ENCODE measurements around the gene FGGY.
"Not testable (repeated sequence)": the region's sequence is repeated elsewhere in the genome, so short reads cannot be mapped to it uniquely, and the experiment has no call there.

Gene FGGY

DNA sequence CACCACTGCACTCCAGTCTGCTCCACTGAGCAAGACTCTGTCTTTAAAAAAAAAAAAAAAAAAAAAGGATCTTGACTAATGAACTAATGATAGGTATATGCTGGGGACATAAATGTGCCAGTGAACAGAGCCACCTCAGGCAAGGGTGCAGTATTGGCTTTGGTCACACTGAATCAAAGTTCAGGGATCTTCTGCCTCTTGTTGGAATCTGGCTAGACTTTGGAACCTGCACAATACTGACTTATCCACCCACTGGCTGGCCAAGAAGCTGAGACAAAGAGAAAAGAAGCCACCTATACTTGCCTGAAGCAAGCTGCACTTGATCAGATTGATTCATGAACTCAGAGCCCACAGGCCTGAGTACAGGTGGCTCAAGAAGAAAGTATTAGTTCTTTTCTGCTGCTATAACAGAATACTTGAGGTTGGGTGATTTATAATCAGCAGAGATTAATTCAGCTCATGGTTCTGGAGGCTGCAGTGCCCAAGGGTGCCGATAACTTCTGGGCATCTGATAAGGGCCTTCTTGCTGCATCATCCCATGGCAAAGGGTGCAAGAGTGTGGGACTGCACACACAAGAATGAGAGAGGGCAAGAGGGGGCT is 172.0 kb downstream of the FGGY start:
- no peak overlapping the region for H3K4me3 ChIP-seq (ENCODE audit: low read length)
- TF ChIP-seq, protein P1, sequence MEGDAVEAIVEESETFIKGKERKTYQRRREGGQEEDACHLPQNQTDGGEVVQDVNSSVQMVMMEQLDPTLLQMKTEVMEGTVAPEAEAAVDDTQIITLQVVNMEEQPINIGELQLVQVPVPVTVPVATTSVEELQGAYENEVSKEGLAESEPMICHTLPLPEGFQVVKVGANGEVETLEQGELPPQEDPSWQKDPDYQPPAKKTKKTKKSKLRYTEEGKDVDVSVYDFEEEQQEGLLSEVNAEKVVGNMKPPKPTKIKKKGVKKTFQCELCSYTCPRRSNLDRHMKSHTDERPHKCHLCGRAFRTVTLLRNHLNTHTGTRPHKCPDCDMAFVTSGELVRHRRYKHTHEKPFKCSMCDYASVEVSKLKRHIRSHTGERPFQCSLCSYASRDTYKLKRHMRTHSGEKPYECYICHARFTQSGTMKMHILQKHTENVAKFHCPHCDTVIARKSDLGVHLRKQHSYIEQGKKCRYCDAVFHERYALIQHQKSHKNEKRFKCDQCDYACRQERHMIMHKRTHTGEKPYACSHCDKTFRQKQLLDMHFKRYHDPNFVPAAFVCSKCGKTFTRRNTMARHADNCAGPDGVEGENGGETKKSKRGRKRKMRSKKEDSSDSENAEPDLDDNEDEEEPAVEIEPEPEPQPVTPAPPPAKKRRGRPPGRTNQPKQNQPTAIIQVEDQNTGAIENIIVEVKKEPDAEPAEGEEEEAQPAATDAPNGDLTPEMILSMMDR (conservative IDR thresholded peaks at IDR 0.05; ENCODE audit: low read depth, low read length) = no peak
- DNase-seq (ENCODE audit: low read depth) = no peak

DNA sequence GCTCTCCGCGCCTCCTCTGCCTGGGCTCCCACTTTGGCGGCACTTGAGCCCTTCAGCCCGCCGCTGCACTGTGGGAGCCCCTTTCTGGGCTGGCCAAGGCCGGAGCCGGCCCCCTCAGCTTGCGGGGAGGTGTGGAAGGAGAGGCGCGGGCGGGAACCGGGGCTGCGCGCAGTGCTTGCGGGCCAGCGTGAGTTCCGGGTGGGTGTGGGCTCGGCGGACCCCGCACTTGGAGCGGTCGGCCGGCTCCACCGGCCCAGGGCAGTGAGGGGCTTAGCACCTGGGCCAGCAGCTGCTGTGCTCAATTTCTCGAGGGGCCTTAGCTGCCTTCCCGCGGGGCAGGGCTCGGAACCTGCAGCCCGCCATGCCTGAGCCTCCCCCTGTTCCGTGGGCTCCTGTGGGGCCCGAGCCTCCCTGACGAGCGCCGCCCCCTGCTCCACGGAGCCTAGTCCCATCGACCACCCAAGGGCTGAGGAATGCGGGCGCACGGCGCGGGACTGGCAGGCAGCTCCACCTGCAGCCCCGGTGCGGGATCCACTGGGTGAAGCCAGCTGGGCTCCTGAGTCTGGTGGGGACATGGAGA is 175.2 kb downstream of the FGGY start:
- not testable (repeated sequence) for H3K4me3 ChIP-seq (ENCODE audit: low read length); DNase-seq (ENCODE audit: low read depth)

DNA sequence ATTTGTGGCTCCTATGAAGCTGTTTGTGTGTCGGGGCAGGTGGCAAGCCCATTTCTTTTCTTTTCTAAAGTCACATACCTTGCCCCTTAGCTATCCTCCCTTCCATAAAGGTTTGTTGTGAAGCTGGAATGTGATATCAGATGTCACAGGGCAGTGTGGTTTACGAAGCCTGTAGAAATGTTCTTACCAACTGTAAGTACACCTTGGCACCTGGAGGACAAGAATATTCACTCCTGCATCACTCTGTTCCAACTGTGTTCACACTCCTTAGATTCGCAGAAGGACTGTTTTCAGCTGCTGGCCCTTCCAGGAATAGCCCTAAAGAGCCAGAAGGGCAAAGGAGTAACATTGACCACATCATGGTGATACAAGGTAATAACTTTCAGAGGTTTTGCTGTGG is 176.9 kb downstream of the FGGY start:
- no peak for DNase-seq (ENCODE audit: low read depth)
- H3K4me3 ChIP-seq (ENCODE audit: low read length) = no peak overlapping the region
- TF ChIP-seq, protein P1 (conservative IDR thresholded peaks at IDR 0.05; ENCODE audit: low read depth, low read length) = no peak

DNA sequence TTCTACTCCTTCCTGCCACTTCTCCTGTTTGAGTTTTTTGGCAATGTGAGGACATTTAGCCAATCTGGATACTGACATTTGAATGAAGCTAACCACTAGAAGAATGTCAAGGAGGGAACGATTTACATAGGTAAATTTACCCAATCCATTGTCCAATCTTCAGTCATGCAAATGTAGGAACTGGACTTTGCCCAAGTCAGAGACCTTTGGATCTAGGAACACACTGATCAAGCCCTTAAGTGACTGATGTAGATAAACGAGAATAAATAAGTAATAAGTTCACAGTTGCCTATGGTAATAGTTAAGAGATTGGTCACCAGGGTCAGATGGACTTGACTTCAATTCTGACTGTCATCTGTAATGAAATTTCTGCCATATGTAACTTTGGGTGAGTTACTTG is 177.6 kb downstream of the FGGY start:
- no peak overlapping the region for H3K4me3 ChIP-seq (ENCODE audit: low read length)
- DNase-seq (ENCODE audit: low read depth) = no peak
- TF ChIP-seq, protein P1 (conservative IDR thresholded peaks at IDR 0.05; ENCODE audit: low read depth, low read length) = no peak

DNA sequence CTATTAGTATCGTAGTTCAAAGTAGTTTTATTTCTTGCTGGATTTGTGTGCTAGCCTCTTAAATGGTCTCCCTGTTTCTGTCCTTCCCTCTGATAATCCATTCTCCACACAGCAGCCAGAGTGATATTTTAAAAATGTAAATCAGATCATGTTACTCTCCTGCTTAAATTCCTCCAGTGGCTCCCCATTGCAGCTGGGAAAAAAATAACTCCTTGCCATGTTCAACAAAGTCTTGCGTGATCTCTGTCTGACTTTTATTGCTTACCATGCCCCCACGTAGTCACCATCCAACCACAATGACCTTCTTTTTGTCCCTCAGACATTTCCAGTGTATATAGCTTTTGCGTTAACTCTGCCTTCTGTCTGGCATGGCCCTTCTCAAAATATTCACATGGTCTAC is 178.8 kb downstream of the FGGY start:
- TF ChIP-seq, protein P1 (conservative IDR thresholded peaks at IDR 0.05; ENCODE audit: low read depth, low read length) = no peak
- H3K4me3 ChIP-seq (ENCODE audit: low read length) = no peak overlapping the region
- DNase-seq (ENCODE audit: low read depth) = no peak

DNA sequence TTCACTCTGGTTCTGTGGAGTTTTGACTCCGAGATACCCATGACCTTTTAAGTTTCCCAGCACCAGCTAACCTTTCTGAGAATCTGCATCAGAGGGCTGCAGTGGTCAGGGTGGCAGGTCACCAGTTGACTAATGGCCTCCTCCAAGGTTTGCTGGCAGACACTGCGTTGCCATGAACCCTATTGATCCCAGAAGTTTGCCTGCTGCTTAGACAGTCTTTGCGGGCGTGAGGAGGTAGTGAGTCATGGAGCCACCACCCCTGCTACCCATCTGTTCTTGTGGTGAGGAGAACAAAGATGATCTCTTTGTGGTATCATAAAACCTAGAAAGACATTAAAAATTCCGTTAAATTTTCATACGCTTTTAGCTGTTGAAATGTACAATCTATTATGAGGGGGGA is 180.4 kb downstream of the FGGY start:
- H3K4me3 ChIP-seq (ENCODE audit: low read length) = no peak overlapping the region
- TF ChIP-seq, protein P1 (conservative IDR thresholded peaks at IDR 0.05; ENCODE audit: low read depth, low read length) = no peak
- DNase-seq (ENCODE audit: low read depth) = no peak

DNA sequence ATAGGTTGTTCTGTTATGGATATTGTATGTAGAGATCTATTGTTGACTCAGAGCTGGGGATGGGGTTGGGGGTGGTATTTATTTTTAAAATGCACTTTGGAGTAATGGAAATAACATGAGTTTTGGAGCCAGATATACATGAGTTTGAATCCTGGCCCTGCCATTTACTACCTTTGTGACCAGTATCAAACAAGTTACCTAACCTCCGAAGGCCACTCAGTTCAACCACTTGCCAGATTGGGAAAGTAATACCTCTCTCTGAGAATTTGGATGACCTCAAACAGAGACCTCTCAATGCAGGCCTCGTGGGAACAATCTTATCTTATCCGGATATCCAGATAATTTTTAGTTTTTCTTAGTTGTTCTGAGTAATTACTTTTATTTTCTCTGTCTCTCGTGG is 181.0 kb downstream of the FGGY start:
- no peak overlapping the region for H3K4me3 ChIP-seq (ENCODE audit: low read length)
- TF ChIP-seq, protein P1 (conservative IDR thresholded peaks at IDR 0.05; ENCODE audit: low read depth, low read length) = no peak
- DNase-seq (ENCODE audit: low read depth) = no peak

Measured in retinal pigment epithelial cell (primary cell).